Measurements from ENCODE around the gene SLC2A9.

GRCh38 chr4:9916937-9917336 lies 104.4 kb downstream of the SLC2A9 start:
- TF ChIP-seq CTCF (IDR thresholded peaks at IDR 0.05) (no peak), POLR2A (IDR thresholded peaks at IDR 0.05) (no peak)
